Neural progenitor cell (in vitro differentiated cells): ENCODE data around the gene HOXA13.

Experiments
- CTCF ChIP-seq: fragments of 200-600 bp; sonication (generic); IDR thresholded peaks from 2 replicates; pipeline ENCODE4 v1.5.1; 2017; ENCODE audit warnings: antibody characterized with exemption, mild to moderate bottlenecking
- EZH2 ChIP-seq: fragments of 200-600 bp; sonication (generic); IDR thresholded peaks from 2 replicates; pipeline ENCODE4 v1.6.1; 2017; ENCODE audit warnings: antibody characterized with exemption, mild to moderate bottlenecking, moderate library complexity

- no peak for TF ChIP-seq CTCF
- TF ChIP-seq EZH2, result no peak
These were observed 27.5 kb downstream of the HOXA13 start for GRCh38 chr7:27172315-27172774.
